GM12892 (cell line): Measurements from ENCODE around the gene KRT222.

Source experiments
- POLR2A ChIP-seq: IDR thresholded peaks from 2 replicates; pipeline ENCODE4 v1.6.1; 2011; ENCODE audit warnings: low read depth, low read length, control low read depth
- TAF1 ChIP-seq: IDR thresholded peaks from 2 replicates; pipeline ENCODE4 v1.6.1; 2011; ENCODE audit warnings: low read depth, mild to moderate bottlenecking, control low read depth, low read length, borderline replicate concordance

DNA sequence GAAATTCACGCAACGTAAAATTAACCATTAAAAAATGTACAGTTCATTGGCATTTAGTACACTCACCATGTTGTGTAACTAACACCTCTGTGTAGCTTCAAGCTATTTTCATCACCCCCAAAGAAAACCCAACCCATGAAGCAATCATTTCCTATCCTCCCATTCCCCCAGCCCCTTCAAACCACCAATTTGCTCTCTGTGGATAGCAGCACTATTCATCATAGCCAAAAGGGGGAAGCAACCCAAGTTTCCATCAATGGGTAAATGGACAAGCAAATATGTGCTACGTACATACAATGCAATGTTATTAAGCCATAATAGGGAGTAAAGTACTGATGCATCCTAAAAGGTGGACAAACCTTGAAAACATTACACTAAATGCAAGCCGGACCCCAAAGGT is 10.9 kb upstream of the KRT222 start:
- no peak for TF ChIP-seq TAF1
- no peak for TF ChIP-seq POLR2A
